A673 (cell line): Measurements from ENCODE around the gene IFIT3. TPM values are rescaled to one million over a fixed set of nuclear protein-coding genes. Genes with fewer than 3 reads are reported as not detected.

Source experiments
- BruUV-seq: library from RNA; stranded (reverse); fragments of 400-500 nt; replicated peaks from 2 replicates; lab custom pipeline; 2021; lab: Mats Ljungman, UMichigan
- CTCF ChIA-PET: fragments of 300-600 bp; sonication (Branson Sonifier 250); formaldehyde crosslinking; loops from one replicate; lab custom pipeline; 2022; ENCODE audit warnings: antibody characterized with exemption; lab: Charles Lee
- POLR2A ChIA-PET: fragments of 300-600 bp; sonication (Branson Sonifier 250); formaldehyde crosslinking; loops from one replicate; lab custom pipeline; 2022; ENCODE audit warnings: antibody characterized with exemption; ENCODE audit not compliant: low non-redundant PET; lab: Charles Lee
- DNase-seq: peaks from one replicate; pipeline ENCODE4 v3.0.0-alpha.2; 2015; ENCODE audit warnings: low spot score
- H3K27ac ChIP-seq: fragments of 200-600 bp; sonication (generic); 2 replicates; pipeline ENCODE4 v1.5.1; 2016; ENCODE audit warnings: mixed run types, low read depth, mild to moderate bottlenecking, mixed read lengths, antibody characterized with exemption, low read length; ENCODE audit not compliant: poor library complexity, severe bottlenecking
- H3K27me3 ChIP-seq: fragments of 200-600 bp; sonication (generic); replicated peaks from 2 replicates; pipeline ENCODE4 v1.6.1; 2017; ENCODE audit warnings: mixed run types, low read depth, mild to moderate bottlenecking, mixed read lengths, antibody characterized with exemption, low read length; ENCODE audit not compliant: insufficient read depth, poor library complexity
- H3K36me3 ChIP-seq: fragments of 200-600 bp; sonication (generic); 2 replicates; pipeline ENCODE4 v1.6.1; 2016; ENCODE audit warnings: mixed run types, mild to moderate bottlenecking, mixed read lengths, antibody characterized with exemption, low read length; ENCODE audit not compliant: insufficient read depth, poor library complexity, severe bottlenecking
- H3K4me1 ChIP-seq: fragments of 200-600 bp; sonication (generic); 2 replicates; pipeline ENCODE4 v1.6.1; 2017; ENCODE audit warnings: mixed run types, mild to moderate bottlenecking, mixed read lengths, antibody characterized with exemption, low read length; ENCODE audit not compliant: insufficient read depth, poor library complexity, severe bottlenecking
- H3K4me3 ChIP-seq: fragments of 200-600 bp; sonication (generic); 2 replicates; pipeline ENCODE4 v1.5.1; 2016; ENCODE audit warnings: low read depth, mixed run types, mild to moderate bottlenecking, mixed read lengths, low read length; ENCODE audit not compliant: poor library complexity, severe bottlenecking
- H3K9me3 ChIP-seq: fragments of 200-600 bp; sonication (generic); 2 replicates; pipeline ENCODE4 v1.6.1; 2016; ENCODE audit warnings: mixed run types, low read depth, mild to moderate bottlenecking, mixed read lengths, antibody characterized with exemption, low read length; ENCODE audit not compliant: poor library complexity, severe bottlenecking
- CTCF ChIP-seq: fragments of 300-800, 200-600 bp; sonication (generic); conservative IDR thresholded peaks from 2 replicates; pipeline ENCODE4 v1.5.1; 2017; ENCODE audit warnings: low read depth, mild to moderate bottlenecking, antibody characterized with exemption, low read length, moderate library complexity, mixed read lengths
- EZH2 ChIP-seq: fragments of 200-600 bp; sonication (generic); IDR thresholded peaks from 2 replicates; pipeline ENCODE4 v1.6.1; 2017; ENCODE audit warnings: borderline replicate concordance, low read depth, mild to moderate bottlenecking, mixed read lengths, antibody characterized with exemption, low read length; ENCODE audit not compliant: poor library complexity, severe bottlenecking
- intact Hi-C: fragments of 100-400 bp; cut with micrococcal nuclease; formaldehyde crosslinking; loops from one replicate; pipeline ENCODE4 v1.10.0; 2022; ENCODE audit not compliant: unreplicated experiment
- total RNA-seq: library from RNA; stranded (reverse); gene quantifications from 2 replicates; pipeline ENCODE4 v1.2.3, GENCODE V29; 2021

IFIT3 gene
- total RNA-seq, 1 experiment from 2014 or later: 6.7 TPM

- Histone ChIP-seq H3K27ac (no peak overlapping the region), H3K27me3 (no peaks in the 10 kb centered on the region), H3K9me3 (no peaks in the 10 kb centered on the region), H3K4me3 (no peak overlapping the region), H3K36me3 (no peaks in the 10 kb centered on the region), H3K4me1 (no peaks in the 10 kb centered on the region)
- intact Hi-C loops: no loop called here
- no TSS peak for BruUV-seq
- ChIA-PET CTCF (no interaction called here), POLR2A (no interaction called here)
- DNase-seq: no peak
- no peak for TF ChIP-seq EZH2
- no peak for TF ChIP-seq CTCF
Measured at GRCh38 chr10:89309156-89310055, 18.4 kb upstream of the IFIT3 start.

GRCh38 chr10:89310056-89310893 lies 17.5 kb upstream of the IFIT3 start:
- no peak for DNase-seq
- TF ChIP-seq CTCF (no peak), EZH2 (no peak)
- no peaks in the 10 kb centered on the region for H3K9me3 ChIP-seq
- intact Hi-C loops: no loop called here
- H3K4me3 ChIP-seq: no peak overlapping the region
- H3K27me3 ChIP-seq: no peaks in the 10 kb centered on the region
- H3K27ac ChIP-seq: no peak overlapping the region
- CTCF ChIA-PET: no interaction called here
- no peaks in the 10 kb centered on the region for H3K36me3 ChIP-seq
- POLR2A ChIA-PET: no interaction called here
- BruUV-seq: no TSS peak
- no peaks in the 10 kb centered on the region for H3K4me1 ChIP-seq

GRCh38 chr10:89312973-89313372 lies 14.8 kb upstream of the IFIT3 start:
- ChIA-PET CTCF (no interaction called here), POLR2A (no interaction called here)
- H3K4me3 ChIP-seq: no peak overlapping the region
- H3K4me1 ChIP-seq: no peaks in the 10 kb centered on the region
- no peaks in the 10 kb centered on the region for H3K36me3 ChIP-seq
- TF ChIP-seq CTCF (no peak), EZH2 (no peak)
- no peaks in the 10 kb centered on the region for H3K27me3 ChIP-seq
- H3K27ac ChIP-seq: no peak overlapping the region
- intact Hi-C loops: no loop called here
- no TSS peak for BruUV-seq
- DNase-seq: no peak
- H3K9me3 ChIP-seq: no peaks in the 10 kb centered on the region
